OCI-LY3 (cell line): ENCODE results near the gene PDLIM4.

ENCODE experiments used
- CTCF ChIP-seq: fragments of 200-600, 300-600 bp; sonication (generic); IDR thresholded peaks from 2 replicates; pipeline ENCODE4 v1.5.1; 2014; ENCODE audit warnings: antibody characterized with exemption, low read length, low read depth
- EZH2phosphoT487 ChIP-seq: fragments of 200-600 bp; shearing (Covaris generic); IDR thresholded peaks from 2 replicates; pipeline ENCODE4 v1.6.1; 2018; ENCODE audit warnings: antibody characterized with exemption, mixed run types, low read depth

- TF ChIP-seq CTCF (no peak), EZH2phosphoT487 (no peak)
These were observed 36.7 kb downstream of the PDLIM4 start, which contains the start of gene SLC22A4 for GRCh38 chr5:132293992-132294727.
